CD4-positive, alpha-beta T cell treated with Interferon alpha-2 for 1 hour (primary cell): ENCODE results near the gene MT2A.
"Not testable (repeated sequence)": the region's sequence is repeated elsewhere in the genome, so short reads cannot be mapped to it uniquely, and the experiment has no call there.

Experiments
- DNase-seq, 2 donors: peaks; one replicate each; pipeline ENCODE4 v3.0.0-alpha.2; 2020 to 2022

The MT2A gene

DNA sequence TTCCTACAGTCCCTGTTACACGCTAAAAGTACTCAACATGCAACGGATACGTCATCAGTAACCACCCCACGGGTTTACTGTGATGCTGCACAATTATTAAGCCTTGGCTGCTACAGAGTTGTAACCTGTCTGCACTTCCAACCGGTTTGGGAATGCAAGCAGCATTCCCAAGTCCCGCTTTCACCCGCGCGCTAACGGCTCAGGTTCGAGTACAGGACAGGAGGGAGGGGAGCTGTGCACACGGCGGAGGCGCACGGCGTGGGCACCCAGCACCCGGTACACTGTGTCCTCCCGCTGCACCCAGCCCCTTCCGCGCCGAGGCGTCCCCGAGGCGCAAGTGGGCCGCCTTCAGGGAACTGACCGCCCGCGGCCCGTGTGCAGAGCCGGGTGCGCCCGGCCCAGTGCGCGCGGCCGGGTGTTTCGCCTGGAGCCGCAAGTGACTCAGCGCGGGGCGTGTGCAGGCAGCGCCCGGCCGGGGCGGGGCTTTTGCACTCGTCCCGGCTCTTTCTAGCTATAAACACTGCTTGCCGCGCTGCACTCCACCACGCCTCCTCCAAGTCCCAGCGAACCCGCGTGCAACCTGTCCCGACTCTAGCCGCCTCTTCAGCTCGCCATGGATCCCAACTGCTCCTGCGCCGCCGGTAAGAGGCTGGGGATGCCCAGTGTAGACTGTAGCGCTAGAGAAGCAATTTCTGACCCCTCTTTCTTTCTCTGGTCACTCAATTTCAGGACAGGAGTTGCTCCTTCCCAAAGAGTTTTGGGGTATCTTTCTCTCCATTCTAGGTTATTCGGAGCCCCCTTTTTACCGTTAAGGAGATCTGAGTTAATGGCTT, at the start of gene MT2A:
Gene MT2A, plus strand, starts transcription at position 542 of the 833 bp plus-strand sequence. Its CDS starts 72 bp downstream, at position 614.
- peak; percentile 85 to 88 for DNase-seq

DNA sequence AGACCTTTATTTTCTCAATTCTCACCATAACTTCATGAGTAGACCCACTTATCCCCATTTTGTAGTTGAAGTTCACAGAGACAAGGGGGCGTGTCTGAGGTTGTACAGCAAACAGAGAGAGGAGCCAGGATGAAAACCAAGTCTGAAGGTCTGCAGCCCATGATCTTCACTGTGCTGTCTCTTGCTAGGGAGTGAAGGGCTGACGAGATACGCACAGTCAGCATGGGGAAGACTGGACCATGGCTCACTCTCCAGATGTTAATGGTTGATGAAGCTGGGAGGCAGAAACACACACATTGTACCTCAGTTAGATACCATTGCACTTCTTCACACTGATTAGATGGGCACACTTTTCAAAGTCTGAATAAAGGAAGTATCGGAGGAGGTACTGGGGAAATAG, 49.3 kb upstream of the MT2A start:
- no peak for DNase-seq

DNA sequence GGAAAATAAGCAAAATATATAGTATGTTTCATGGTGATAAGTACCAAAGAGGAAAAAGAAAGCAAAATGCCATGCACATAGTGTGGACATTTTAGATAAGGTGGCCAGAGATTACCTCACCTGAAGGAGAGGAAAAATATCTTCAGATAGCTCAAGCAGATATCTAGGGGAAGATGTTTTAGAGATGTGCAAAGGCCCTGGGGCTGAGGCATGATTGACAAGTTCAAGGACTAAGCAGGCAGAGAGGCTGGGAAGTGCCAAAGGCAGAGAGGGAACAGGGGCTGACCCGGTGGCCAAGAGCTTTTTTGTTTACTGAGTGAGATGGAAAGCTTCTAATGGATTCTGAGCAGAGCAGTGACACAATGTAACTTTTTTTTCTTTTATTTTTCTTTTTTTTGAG, 47.9 kb upstream of the MT2A start:
- DNase-seq: no peak

DNA sequence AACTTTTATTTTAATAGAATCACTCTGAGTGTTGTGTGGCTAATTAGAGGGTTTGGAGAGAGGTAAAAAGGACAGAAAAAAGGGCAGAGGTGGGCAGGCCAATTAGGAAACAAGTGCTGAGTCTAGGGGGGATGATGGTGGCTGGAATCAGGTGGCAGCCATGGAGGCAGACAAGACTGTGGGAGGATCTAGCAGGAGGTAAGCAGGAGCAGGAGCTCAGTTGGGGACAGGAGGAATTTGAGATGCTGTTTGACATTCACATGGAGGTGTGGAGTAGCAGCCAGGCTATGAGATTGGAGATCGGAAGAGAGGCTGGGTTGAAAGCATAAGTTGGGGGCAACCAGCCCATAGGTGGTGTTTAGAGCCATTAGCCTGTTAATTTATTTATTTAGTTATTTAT, 47.3 kb upstream of the MT2A start:
- DNase-seq: no peak

DNA sequence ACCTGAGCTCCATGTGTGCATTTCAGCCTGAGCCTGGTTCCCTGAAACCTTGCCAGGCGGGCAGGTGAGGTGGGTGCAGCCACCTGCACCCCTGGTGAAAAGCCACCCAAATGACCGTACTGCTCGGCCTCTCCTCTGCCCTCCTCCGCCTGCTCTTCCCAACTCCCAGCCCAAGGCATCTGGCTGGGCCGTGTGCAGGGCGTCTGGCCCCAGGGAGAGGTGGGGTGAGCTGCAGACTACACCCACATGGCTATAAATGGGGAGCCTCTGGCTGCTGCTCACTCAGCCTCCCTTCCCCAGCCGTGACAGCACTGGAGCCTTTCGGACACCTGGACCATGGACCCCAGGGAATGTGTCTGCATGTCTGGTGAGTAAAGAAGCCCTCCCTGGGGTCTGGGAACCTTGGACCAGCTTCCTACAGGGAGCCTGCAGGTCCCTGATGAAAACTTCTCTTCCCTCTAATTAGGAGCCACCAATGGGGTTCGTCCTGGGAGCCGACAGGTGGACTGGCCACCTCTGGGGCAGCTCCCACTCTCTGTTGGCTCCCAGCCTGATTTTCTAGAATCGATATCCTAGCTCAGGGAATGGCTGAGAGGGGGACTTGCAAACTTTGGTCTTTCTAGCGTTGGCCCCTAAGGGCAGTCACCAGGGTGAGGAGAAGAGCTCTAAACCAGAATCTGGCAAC, 43.4 kb upstream of the MT2A start, which contains the start of gene MT4:
Gene MT4, plus strand, starts transcription at position 281 of the 685 bp plus-strand sequence. Its CDS starts 56 bp downstream, at position 337.
- no peak for DNase-seq

DNA sequence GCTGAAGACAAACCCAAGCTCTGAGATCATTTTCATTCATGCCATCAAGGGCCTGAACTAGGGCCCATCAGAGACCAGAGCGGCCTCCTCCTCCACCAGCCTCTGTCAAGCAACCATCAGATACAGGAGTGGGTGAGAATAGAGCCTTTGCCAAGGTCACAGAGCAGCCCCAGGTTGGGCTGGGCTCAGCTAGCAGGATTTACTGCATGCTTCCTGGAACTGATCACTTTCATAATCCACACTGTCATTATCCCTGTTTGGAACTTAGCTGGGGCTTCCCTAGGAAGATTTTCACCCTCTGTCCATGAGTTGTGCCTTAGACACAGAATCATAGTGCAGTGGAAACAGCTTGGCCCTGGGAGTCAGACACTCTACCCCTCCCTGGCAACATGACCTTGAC, 38.4 kb upstream of the MT2A start:
- no peak for DNase-seq

DNA sequence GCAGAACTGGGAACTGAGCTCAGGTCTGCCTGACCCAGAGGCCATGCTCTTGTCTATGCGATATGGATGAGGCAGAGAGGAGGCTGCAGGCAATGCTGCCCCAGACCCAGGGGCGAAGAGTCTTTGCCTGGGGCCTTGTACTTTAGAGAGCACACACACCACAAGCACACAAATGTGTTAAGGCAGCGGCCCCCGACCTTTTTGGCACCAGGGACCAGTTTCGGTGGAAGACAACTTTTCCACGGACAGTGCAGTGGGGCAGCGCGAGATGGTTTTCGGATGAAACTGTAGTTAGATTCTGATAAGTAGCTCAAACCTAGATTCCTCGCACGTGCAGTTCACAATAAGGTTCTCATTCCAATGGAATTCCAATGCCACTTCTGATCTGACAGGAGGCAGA, 36.9 kb upstream of the MT2A start:
- no peak for DNase-seq

DNA sequence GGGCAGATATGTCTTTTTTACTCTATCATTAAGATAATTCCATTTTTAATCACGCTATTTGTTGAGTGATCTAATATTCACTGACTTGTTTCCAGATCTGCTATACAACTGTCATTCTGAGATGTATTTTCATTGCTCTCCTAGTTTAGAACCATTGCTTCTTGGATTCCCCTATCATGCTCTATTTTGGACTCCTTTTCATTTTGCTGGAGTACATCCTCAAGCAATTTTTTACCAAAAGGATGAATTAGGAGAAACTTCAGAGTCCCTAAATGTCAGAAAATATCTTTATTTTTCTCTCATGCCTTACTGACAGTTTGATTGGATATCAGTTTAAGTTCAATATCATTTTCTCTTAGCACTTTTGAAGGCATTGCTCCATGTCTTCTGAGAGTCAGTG, 33.8 kb upstream of the MT2A start:
- DNase-seq: no peak

DNA sequence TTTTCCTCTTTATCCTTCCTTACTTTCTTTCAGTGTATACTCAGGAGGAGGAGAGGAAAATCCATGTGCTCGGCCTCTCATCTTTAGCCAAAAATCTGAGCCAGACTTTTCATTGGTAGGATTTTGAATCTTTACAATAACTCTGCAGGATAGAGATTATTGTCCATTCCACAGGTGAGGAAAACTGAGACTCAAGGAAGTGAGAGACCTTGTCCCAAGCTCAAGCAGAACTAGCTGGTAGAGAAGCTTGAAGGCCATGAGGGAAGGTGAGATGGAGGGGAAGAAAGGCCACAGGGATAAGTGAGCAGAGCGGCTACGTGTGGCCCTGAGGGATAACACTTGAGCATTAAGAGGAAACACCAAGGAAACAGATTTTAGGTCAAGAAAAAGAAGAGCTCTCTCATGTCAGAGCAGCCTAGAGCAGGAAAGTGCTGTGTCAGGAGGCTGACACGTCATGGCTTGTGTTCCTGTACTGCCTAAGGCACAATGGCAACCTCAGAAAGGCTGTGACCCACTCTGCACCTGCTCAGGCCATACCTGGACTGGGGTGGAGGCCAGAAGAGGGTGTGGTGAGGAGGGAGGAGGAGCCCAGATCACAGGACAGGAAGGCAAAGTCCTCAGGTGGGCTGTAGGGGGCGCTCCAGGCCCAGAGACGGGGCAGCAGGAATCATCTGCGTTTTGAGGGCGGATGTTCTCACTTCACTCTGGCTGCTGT, 31.6 kb upstream of the MT2A start:
- DNase-seq: peak; percentile 84 to 89

DNA sequence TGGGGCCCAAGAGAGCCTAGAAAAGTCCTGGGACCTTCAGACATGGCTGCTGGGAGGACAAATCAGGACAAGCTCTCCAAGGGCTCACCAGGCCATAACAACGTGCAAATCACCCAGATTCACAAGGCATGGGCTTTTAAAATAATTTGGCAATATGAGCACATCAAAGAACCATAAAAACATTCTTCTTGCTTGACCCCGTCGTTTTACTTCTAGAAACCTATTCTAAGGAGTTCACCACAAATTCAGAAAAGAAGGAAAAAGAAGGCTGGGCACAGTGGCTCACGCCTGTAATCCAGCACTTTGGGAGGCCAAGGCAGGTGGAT, 31.1 kb upstream of the MT2A start:
- DNase-seq: no peak

DNA sequence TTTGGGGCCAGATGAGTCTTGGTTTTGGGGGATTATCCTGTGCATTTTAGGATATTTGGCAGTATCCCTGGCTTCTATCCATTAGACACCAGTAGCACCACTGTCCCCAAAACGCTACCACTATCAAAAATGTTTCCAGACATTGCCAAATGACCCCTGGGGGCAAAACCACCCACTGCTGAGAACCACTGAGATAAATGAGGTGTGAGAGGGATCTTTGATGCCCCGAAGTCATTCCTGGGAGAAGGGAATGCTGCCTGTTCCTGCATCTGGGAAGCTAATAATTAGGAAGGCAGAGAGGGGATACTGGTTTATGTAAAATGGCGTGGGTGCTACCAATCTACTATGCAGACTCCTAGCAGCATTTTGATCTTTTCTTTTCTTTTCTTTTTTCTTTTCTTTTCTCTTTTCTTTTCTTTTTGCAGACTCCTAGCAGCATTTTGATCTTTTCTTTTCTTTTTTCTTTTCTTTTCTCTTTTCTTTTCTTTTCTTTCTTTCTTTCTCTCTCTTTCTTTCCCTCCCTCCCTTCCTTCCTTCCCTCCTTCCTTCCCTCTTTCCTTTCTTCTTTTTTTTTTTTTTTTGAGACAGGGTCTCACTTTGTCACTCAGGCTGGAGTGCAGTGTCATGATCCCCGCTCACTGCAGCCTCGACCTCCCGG, 27.9 kb upstream of the MT2A start:
- no peak for DNase-seq

DNA sequence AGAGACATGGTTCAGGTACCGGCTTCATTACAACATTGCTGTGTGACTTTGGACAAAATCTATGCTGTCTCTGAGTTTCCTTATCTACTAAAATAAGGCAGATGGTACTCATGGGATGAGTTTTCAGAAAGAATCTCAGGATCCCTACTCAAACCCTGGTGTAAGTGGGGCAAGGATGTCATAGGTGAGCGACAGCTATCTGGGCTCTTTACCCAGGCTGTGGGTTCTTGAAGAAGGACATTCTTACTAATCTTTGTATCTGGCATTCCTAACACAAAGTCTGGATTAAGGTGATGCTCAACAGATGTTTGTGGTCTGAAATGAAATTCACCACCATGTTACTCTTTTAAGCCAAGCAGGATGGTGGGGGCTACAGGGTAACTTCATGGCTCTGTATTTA, 25.5 kb upstream of the MT2A start:
- DNase-seq: not testable (repeated sequence)

DNA sequence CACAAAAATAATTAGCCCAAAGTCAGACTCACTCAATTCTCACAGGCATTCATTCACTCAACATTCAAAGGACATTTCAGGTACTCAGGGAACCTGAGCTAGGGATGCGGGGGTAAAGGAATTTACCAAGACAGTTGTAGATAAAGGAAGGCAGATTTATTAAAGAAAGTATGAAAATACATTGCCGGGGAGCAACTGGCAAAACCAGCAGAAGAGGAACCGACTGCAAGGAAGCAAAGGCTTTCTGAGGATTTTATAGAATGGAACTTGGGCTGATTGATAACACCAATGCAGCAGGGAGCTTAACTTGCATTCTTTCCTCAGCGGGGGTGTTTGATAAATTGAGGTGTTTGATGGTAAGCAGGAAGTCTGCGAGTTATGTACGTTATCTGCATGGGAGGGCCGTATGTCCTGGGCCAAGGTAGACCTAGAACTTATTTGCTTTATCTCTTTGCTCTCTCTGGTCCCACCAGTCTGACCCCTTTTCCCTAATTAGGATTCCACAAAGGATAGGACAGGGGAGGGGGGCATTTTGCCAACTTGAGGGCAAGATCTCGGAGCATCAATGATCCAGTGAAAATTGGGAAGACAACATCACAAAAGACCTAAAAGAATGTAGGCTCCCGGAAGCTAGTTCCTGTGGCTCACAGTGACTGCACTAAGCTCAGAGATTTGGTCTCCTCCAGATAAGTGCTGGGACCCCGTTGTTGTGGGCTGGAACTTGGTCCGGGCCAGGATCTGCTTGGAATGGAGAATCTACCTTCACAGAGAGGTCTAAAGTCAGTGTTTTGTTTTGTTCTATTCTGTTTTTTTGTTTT, 24.8 kb upstream of the MT2A start:
- DNase-seq: no peak

DNA sequence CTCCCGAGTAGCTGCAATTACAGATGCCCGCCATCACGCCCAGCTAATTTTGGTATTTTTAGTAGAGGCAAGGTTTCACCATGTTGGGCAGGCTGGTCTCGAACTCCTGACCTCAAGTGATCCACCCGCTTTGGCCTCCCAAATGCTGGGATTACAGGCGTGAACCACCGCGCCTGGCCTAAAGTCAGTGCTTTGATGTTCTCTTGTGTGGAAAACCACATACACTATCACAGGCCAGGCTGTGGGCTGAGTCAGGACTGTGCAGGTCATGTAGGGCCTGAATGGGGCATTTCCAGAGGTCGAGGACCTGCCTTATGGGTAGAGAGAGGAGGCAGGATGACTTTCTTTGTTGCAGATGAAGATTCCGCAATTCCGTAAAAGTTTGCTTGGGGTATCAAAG, 24.1 kb upstream of the MT2A start:
- DNase-seq: no peak

DNA sequence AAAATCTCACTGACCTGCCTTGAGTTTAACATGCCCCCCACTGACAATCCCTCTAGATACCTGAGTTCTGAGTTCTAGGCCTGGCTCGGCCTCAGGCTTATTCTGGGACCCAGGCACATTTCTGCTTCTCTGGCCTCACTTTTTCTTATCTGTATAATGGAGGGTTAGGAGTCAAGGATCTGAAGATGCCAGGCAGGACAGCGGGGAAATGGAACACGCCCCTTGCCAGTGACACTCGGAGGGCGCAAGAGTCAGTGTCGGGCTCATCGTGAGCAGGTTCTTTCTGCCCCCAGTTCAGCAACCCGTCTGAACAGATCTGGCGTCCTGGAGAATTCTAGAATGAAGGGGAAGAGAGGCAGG, 19.6 kb upstream of the MT2A start:
- no peak for DNase-seq

DNA sequence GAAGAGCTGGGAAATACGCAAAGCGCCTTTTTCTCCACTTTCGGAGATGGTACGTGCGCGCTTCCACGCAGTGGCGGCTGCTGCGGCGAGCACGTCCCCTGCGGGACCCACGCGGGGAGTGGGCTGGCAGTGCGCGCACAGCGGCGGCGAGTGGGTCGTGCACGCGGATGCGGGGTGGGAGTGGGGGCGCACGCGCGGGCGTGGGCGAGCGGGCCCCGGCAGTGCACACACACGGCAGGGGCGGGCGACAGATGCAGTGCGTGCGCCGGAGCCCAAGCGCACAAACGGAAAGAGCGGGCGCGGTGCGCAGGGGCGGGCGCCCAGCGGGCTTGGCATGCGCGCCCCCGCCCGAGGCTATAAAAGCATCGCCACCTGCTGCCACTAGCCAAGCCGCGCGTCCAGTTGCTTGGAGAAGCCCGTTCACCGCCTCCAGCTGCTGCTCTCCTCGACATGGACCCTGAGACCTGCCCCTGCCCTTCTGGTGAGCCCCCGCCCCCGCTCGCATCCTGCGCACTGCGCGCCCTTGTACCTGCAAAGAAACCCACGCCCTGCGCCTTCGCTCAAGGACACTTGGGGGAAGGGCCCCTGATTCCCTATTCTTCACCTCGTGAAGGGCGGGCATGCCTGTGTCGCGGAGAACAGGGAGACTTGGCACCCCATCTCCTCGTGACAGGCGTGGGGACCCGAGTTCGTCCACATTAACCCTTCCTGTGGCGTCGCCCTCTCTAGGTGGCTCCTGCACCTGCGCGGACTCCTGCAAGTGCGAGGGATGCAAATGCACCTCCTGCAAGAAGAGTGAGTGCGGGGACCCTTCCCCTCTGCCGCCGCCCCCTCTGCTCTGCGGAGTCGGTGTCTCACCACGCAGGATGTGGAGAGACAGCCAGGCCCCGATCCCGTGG, 19.0 kb upstream of the MT2A start, which contains the start of gene MT3:
Gene MT3, plus strand, starts transcription at position 388 of the 899 bp plus-strand sequence. Its CDS starts 63 bp downstream, at position 451.
- DNase-seq: peak in 1 of 2 donors; percentile 12

DNA sequence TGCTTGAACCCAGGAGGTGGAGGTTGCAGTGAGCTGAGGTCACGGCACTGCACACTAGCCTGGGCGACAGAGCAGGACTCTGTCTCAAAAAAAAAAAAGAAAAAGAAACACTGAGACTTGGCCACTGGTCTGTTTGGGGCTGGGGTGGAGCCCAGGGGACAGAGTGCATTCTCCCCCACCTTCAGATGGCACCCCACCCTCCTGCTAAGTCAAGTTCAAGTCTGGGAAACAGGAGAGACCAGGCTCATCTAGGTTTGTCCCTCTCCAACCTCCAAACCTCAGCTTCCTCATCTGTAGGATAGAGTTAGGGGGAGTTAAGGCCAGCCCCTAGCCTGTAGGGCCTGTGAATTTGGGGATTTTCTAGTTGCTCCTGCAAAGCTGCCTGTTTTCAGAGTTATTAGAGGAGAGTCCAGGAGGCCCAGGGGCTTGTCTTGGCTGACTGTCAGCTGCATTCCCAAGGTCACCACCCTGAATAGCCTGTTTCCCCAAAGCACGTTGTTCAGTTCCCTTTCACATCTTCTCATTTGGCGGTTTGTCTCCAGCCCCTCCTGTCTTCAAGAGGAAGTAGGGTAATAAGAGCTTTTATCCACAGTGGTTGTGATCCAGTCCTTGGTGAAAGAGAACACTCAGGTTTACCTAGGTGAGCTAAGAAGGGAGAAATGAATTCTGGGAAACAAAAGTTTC, 16.9 kb upstream of the MT2A start:
- DNase-seq: no peak

DNA sequence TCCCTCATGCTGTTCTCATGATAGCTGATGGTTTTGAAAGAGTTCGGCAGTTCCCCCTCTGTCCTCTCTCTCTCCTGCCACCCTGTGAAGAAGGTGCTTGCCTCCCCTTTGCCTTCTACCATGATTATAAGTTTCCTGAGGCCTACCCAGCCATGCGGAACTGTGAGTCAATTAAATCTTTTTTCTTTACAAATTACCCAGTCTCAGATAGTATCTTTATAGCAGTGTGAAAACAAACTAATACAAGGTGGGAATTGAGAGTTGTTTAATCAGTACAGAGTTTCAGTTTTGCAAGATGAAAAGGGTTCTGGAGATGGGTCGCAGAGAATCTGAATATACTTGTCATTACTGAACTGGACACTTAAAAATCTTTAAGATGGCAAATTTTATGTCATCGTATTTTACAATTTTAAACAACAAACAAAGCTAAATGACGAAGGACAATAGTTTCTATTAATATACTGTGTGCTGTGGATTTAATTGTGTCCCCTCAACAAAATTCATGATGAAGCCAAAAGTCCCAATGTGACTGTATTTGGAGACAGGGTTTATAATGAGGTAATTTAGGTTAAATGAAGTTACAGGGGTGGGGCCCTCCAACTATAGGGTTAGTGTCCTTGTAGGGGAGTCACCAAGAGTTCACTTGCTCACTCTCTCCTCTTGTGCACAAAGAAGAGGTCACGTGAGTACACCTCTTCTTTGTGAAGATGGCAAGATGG, 14.7 kb upstream of the MT2A start:
- no peak for DNase-seq

DNA sequence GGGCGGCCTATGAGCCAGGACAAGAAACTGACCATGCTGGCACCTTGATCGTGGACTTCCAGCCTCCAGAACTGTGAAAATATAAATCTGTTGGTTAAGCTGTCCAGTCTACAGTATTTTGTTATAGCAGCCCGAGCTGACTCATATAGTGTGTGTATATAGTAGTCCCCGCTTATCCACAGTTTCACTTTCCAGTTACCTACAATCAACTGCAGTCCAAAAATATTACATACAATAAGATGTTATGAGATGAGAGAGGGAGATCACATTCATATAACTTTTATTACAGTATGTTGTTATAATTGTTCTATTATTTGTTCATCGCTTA, 14.1 kb upstream of the MT2A start:
- no peak for DNase-seq

DNA sequence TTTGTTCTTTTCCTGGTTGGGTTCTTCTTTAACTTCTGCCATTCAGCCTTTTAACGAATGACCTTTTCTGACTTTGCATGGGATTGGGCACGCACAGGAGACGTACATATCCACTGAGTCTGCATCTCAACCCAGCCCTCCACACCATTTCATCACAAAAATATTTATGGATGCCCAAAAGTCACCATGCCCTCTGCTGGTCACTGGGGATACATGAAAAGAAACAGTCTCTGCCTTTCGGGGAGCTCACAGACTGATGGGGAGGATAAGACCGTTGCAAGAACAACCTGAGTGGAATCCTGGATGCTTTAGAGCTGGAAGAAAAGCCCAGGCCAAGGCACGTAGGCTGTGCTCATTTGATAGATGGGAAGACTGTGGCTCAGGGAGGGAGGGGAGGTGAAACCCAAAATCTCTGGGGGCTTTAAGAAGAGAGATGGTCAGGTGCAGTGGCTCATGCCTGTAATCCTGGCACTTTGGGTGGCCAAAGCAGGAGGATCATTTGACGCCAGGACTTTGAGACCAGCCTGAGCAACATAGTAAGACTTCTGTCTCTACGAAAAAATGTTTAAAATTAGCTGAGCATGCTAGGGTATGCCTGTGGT, 7.9 kb upstream of the MT2A start:
- DNase-seq: peak; percentile 33 to 64
